ENCODE data around the gene C16orf92.
"Not testable (repeated sequence)": the region's sequence is repeated elsewhere in the genome, so short reads cannot be mapped to it uniquely, and the experiment has no call there.

The C16orf92 gene

DNA sequence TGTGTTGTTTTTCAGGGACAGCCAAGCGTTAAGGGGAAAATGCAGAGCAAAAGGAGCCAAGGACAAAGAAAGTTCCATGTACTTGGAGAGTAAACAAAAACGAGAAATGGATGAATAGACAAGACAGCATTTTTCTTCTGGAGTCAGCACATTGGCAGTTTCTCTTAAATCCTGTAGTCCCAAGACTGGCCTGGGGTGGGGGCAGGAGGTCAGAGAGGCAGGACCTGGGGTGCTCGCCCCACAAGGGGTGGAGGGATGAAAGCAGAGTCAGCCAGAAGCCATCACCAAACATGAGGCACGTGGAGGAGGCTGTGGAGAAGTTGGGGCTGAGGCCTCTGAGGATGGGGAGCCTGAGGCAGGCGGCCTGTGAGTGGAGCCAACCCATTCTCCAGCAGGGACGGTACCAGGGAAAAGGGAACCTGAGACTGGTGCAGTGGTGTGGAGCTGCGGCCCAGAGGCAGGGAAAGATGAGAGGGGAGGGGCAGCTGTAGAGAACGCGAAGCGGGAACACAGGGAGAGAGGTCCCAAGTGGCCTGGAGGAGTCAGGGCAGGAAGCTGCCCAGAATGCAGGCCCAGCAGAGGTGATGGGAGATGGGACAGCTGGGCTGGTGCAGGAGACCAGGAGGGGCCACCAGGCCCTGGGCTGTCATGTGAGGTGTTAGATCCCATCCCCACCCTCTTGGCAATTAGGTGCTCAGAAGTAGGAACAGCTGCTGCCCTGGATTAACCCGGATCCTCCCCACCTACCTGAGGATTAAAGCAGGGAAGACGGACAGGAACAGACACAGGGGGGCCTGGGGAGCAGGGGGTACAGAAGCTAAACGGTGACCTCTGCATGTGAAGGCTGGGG is 4.8 kb downstream of the C16orf92 start:
- no peak for DNase-seq

DNA sequence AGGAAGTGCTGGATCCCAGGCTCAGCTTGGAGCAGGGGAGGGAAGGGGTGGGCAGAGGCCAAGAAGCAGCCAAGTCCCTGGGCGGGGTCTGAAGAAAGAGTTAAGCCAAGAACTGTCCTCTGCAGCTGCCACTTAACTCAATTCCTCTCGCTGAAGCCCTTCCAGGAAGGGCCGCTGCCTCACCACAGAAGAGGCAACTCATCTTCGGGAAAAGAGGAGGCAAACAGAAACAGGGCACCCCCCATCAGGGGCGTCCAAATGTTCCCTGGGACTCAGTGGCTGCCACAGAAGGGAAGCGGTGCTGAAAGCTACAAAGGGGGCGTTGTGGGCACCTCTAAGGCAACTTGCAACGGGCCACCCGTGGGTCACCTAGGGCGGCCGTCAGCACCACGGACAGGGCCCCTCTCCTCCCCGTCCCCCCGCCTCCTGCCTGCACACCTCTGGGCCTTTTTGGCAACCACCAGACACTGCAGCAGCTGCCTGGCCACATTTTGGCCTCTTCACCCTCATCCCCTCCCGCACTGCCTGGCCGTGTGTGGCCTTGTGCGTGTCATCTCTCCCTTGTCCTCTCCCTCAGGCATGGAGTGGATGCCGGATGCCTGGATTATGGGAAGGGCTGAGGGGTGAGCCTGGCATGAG is 5.6 kb downstream of the C16orf92 start:
- peak; percentile 21 for DNase-seq

DNA sequence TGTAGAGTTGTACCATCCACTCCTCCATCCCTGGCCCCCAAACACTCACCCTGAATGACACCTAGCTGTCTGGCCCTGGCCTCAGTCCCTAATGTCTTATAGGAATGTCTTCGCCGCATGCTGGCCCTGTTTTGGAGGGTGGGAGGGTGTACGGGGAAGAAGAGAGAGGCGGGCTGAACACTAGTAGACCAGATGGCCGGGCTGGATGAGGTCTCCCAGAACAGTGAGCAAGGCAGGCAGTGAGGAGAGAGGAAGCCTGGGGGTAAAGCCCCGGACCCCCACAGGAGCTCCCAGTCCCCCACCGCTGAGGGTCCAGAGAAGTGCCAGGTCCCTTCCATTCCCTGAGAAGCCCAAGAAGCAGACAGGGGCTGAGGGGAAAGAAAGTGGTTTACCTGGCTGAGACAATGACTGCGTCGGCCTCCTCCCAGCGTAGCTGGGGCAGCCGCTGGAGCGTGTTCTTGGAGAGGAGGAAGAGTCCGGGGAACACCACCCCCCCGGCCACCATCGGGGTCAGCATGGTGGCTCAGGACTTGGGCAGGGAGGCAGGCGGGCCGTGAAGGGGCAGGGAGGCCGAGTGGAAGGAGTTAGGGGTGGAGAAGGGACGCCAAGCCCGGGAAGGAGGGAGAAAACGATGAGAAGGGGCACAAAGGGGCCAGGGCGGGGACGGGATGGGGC is 7.2 kb downstream of the C16orf92 start:
- no peak for DNase-seq

DNA sequence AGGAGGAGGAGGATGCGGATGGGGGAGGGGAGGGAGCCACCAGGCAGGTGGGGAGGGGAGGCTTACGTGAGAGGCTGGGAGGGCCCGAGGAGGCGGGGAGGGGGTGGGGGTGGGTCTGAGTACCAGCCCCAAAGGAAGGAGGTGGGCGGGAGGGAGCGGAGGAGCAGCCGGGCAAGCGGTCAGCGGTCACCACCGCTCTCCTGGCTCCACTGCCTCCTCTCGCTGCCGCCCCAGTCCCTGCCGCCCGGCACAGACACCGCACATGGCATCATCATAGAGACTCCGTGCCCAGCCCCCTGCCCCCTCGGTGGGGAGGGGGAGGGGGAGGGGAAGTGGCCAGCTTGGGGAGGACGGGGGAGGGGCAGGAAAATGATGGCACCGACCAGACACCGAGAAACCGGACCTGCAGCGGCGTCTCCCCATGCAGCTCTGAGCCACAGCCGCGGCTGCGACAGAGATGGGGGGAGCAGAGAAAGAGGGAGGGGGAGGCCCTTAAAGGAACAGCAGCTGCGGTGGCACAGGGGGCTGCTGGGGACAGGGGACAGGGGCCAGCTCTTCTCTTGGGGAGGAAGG is 7.9 kb downstream of the C16orf92 start, which contains the start of gene TLCD3B:
Gene TLCD3B, minus strand, starts transcription at position 431 of the 573 bp plus-strand sequence. CDS start 744 bp downstream, outside the sequence.
- DNase-seq = no peak

DNA sequence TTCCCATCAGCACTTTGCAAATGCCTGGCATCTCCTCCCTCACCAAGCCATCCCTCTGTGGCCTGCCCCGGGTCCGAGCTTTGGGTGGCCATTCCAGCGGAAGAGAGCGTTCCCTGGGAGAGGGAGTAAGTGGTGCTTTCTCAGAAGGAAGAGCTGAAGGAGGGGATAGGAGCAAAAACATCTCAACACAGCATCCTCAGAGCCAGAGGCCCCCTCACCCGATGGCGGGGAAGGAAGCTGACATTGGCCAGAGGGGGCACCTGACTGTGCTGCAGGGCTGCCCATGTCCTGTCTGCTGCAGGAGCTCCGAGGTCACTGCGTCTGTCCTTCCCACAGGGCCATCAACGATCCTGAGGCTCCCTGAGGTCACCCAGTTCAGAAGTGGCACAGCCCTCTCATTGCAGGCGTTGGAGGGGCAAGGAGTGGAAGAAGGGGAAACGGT is 8.5 kb downstream of the C16orf92 start:
- DNase-seq = no peak

DNA sequence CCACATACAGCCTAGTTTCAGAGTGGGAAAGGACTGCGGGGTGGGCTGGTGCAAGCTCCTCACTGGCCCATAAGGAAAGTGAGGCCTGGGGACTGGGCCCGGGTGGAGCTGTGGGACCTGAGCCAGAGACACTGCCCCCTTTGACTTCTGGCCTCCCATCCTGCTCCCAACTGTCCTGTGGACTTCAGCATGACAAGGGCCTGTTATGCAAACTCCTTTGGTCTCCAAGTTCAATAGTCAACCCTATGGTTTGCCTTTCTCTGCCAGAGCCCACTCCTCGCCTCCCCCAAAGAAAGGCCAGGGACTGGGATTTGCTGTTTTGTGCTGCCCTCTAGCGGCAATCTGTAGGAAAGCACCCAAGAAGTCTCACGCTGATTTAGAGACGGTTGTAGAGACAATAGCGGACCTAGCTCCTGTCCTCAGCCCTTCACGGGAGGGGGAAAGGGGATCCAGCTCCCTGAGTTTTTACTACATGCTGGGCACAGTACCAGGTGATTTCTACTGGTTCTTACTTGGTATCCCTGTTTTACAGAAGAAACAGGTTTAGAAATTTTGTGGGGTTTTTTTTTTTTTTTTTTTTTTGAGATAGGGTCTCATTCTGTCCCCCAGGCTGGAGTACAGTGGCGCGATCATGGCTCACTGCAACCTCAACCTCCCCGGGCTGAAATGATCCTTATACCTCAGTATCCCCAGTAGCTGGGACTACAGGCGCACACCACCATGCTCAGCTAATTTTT is 9.3 kb downstream of the C16orf92 start:
- DNase-seq = peak; percentile 52

DNA sequence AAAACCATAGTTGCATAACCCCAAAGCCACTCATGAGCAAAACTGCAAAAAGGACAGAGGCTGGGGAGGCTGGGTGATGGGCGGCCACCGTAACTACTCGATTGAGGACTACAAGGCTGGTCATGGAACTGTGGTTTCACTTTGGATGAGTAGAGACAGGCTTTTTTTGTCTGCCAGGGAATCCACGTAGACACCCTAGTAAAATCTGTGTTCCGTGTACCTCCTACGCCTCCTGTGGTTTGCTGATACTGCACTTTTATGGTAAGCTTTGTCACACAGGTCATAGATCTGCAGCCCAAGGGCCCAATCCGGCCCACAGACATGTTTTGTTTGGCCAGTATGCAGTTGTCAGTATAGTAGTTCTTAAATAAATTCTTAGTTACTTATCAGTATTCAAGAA is 10.3 kb downstream of the C16orf92 start:
- no peak for DNase-seq

DNA sequence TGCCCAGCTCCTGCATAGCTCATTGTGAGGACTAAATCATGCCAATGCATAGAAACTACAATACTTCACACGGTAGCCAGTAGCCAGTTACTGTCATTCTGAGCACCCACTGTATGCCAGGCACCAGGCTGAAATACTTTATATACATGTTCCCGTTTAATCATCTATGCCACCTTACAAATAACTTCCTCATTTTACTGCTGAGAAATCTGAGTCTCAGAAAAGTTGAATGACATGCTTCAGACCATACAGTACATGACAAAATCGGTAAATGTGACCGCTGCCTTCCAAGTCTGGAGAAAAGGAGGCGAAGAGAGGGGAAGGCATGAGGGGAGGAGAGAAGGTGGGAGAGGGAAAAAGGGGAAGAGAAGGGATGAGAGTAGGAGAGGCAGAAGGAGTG is 17.2 kb downstream of the C16orf92 start:
- DNase-seq = peak; percentile 10

DNA sequence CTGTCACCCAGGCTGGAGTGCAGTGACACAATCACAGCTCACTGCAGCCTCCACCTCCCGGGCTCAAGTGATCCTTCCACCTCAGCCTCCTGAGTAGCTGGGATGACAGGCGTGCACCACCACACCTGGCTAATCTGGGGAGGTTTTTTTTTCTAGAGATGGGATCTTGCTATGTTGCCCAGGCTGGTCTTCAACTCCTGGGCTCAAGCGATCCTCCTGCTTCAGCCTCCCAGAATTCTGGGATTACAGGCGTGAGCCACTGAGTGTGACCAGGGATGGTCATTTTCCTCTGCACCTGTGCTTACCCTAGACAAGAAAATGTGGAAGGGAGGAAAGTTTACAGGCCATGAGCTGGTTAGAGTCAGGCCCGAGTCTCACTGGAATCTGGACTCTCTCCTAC is 17.7 kb downstream of the C16orf92 start:
- not testable (repeated sequence) for DNase-seq

DNA sequence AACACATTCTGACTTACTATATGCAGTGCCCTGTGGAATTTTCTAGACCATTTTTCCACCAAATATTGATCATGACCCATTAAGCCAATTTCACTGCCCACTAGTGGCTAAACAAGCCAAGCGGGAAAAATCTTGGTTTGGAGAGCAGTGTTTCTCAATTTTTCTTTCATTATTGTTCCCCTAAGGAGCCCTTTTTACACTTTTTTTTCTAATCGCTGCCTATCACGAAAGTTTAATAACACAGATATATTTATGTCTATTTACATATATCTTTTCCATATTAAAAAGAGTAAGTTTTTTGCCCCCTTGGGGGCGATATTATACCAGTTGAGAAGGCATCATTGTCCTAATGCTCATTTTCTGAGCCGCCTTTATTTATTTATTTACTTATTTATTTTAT is 18.8 kb downstream of the C16orf92 start:
- DNase-seq = no peak

DNA sequence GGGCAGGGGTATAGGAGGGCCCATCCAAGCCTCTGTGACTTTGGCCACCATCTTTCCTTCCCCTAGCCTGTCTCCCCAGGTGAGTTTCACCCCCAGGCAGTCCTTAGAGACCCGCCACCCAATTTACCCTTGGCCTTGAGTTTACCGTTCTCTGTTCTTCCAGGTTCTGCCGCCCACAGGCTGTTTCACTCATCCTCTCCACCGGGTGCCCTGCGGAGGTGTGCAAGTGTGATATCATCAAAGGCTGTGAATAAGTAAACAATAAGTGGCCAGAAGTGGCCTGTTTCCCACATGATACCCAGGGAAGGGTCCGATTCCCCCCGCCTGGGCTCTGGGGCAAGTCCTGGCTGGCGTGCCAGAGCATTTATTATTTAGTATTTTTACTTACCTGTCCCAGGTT is 23.2 kb downstream of the C16orf92 start:
- no peak for DNase-seq

DNA sequence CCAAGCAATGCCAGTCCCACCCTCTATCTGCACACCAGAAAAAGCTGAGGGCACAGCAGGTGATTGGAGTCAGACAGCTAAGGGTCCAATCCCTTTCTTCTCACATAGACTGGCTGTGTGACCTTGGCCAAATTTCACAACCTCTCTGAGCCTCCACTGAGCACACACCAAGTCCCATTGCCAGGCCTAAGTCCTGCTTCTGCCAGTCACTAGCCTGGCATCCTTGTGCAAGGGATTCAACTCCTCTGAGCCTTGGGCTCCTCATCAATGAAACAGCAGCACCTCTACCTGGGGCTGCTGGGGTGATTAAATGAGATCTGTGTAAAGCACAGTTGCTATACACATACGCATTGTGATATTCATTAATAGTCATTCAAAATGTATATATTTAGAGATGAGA is 23.6 kb downstream of the C16orf92 start:
- DNase-seq = no peak

DNA sequence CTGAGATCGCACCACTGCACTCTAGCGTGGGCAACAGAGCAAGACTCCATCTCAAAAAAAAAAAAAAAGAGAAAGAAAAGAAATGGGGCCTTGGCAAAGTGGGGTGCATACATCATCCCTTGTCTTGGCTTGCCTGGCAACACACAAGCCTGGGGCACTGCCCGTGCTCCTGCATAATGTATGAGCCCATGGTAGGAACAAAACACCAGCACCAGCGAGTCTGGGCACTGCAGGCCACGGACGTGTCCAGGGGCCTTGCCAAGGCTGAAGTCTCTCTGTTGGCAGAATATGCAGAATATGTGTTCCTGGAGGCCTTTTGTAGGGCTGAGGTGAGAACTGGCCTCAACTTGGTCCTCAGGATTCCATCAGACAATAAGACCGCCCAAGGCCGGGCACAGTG is 26.9 kb downstream of the C16orf92 start:
- DNase-seq = no peak

DNA sequence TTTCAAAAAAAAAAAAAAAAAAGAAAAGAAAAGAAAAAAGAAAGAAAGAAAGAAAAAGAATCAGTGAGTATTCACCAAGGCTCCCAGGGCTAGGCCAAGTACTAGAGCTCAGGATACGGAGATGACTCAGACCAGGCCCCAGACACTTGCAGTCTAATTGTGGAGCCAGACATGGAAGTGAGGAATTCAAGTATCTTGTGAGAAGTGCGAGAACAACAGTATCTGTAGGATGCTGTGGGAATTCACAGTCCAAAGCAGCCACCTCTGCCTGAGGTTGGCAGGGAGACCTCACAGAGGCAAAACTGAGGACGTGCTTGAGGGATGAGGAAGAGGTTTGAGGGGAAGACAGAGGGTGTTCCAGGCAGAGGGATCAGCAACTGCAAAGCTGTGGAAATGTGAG is 28.5 kb downstream of the C16orf92 start:
- DNase-seq = peak; percentile 36

DNA sequence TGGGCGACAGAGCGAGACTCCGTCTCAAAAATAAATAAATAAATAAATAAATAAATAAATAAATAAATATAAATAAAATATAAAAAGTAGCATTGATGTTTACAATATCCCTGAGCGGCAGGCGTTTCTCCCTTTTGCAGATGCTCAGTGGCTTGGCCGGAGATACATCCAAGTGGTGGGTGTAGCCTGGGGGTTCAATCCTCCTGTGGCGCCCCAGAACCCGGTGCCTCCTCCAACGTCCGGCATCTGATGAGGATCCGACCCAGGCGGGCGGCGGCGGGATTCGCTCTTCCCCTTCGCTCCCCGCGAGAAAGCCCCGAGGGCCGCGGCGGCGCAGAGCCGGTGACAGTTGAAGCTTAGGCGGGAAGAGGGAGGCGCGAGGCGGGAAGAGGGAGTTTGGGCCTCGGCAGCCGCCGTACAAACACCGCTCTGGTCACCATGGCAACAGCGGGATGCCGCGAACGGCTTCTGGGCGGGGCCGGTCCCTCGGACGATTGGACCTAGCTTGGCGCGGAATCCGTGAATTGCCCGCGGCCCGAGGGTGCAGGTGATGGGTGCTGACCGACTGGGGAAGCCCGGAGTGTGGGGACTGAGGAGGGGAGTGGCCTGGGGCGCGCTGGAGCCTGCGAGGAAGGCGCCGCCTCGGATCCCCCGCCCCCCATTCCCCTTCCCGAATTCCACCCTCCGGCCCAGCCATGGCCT is 29.8 kb downstream of the C16orf92 start:
- DNase-seq = peak; percentile 88

DNA sequence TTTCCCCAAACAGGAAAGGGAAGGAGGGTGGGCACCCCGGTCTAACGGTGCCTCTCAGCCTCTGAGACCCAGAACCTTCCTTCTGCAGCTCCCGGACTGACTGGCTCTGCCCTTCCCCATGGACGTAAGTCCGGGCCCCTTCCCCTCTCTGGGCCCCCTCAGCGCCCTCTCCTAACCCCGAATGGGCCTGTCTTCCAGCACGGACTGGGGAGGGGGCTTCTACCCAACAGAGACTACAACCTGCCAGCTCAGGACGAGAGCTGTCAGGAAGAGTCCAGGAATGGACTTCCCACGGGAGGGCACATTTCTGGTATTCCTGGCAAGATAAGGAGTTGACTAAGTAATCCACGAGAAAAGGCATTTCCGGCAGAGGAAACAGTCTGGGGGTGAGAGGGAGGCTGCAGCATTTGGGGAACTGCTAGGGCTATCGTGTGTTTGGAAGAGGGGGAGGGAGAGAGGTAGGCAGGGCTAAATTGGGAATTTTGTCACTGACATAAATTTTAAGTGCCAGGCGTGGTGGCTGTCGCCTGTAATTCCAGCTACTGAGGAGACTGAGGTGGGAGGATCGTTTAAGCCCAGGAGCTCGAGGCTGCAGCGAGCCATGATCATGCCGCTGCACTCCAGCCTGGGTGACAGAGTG is 30.5 kb downstream of the C16orf92 start:
- peak; percentile 21 for DNase-seq

DNA sequence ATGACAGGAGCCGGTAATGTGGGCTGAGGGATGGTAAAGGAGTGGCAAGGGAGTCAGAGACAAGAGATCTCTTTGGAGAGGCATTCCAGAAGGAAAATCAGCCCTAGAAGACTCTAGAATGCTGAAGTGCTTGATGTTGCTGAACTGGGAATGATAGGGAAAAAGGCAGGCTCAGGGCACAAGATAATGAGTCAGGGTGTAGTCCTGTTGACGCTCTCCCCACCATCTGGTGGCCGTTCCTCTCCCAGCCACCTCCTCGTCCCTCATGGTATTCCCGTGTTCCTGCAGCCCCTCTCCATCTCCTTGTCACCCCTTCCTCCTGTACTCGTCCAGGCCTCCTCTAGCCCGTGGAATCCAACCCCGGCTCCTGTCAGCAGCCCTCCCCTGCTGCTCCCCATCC is 31.5 kb downstream of the C16orf92 start:
- DNase-seq = no peak

DNA sequence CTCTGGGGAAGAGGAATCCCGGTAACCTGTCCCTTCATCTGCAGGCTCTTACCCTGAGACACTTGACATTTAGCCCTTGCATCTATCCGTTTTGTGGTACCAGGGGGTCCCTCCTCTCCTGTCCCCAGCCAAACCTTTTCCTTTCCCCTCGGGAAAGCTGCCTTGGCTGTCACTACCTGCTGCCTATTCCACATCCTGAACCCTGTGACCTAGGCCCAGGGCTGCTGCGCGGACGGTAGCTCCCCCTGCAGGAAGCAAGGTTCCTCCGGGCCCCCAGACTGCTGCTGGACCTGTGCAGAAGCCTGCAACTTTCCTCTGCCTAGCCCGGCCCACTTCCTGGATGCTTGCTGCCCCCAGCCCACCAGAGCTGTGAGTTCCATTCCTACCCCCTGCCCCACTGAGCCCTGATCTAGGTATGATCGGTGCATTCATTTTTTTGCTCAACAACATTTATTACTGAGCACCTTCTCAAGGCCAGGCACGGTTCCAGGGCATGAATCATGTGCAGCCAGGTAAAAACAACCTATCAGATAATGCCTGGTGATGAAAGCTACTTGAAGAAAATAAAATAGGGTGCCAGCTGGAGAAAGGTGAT is 32.1 kb downstream of the C16orf92 start:
- peak; percentile 18 for DNase-seq

DNA sequence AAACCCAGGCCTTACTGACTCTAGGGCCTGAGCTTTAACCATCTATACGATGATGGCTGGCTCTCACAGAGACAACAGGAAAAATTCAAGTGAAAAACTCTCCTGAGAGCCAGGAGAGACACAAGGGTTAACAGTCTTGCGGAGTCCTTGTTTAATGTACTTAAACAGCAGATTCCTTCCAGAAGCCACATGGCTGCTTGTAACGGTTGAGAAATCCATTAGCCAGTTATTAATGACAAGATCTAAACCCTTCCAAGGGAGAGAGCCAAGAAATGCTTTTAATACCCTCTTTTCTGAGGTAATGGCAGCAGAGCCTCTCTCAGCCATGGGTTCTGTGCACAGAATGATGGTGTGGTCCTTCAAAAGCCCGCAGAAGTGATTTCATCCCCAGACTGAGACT is 37.3 kb downstream of the C16orf92 start:
- DNase-seq = no peak

DNA sequence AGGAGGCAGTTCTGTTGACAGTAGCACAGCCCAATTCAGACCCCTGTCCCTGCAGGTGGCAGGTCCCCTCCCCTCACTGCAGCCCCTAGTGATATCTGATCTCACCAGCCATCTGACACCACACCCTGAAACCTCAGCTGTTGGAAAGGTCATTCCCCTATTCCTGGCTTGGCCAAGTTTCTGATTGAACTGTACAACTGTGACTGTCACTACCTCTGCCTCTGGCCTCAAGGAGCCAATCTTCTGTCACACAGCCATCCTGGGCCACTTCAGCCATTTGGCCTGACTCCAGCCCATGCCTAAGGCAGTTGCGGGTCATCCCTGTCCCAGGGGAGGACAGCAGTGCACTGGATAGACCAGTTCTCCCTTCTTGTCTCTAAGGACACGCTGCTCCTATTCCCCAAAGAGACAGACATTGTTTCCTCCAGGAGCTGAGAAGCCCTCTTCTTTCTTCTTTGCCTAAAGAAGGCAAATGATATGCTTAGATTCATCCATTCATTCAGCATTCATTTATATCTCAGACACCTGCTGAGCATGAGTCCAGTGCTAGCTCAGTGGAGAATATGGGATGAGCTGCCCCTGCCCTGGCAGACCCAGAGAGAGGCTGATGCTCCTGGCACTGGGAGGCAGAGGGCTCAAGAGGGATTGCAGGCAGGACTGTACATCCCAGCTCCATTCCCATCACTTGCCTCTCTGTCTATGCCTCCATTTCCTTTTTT is 38.0 kb downstream of the C16orf92 start:
- no peak for DNase-seq

Measured in MV-4-11 (cell line).